Measurements from ENCODE around the gene CENPX.
"Not testable (repeated sequence)": the region's sequence is repeated elsewhere in the genome, so short reads cannot be mapped to it uniquely, and the experiment has no call there.

The CENPX gene

GRCh38 chr17:82048571-82048971 is 25.9 kb upstream of the CENPX start:
- Histone ChIP-seq H3K36me3 (ENCODE audit: control insufficient read depth, insufficient read depth, low read length) (peaks cover 37% of the 10 kb centered on the region), H3K4me3 (ENCODE audit: extremely low read depth, insufficient read depth, low read length, poor library complexity, severe bottlenecking) (no peak overlapping the region), H3K27ac (ENCODE audit: low read depth, low read length, severe bottlenecking) (no peak overlapping the region), H3K4me1 (ENCODE audit: control insufficient read depth, insufficient read depth, low read length, poor library complexity, severe bottlenecking) (no peaks in the 10 kb centered on the region), H3K9me3 (ENCODE audit: control insufficient read depth, low read length) (no peaks in the 10 kb centered on the region)
- 94 to 96% methylated on average over 20 of the region's 20 CpGs for WGBS, 2 experiments (ENCODE audit: insufficient coverage in 2 of 2)

GRCh38 chr17:82047914-82048570 is 25.4 kb upstream of the CENPX start:
- Histone ChIP-seq H3K36me3 (ENCODE audit: control insufficient read depth, insufficient read depth, low read length) (peaks cover 32% of the 10 kb centered on the region), H3K4me1 (ENCODE audit: control insufficient read depth, insufficient read depth, low read length, poor library complexity, severe bottlenecking) (no peaks in the 10 kb centered on the region), H3K27ac (ENCODE audit: low read depth, low read length, severe bottlenecking) (no peak overlapping the region), H3K9me3 (ENCODE audit: control insufficient read depth, low read length) (no peaks in the 10 kb centered on the region), H3K4me3 (ENCODE audit: extremely low read depth, insufficient read depth, low read length, poor library complexity, severe bottlenecking) (no peak overlapping the region)
- 91 to 93% methylated on average over 21 to 23 of the region's 25 CpGs for WGBS, 2 experiments (ENCODE audit: insufficient coverage in 2 of 2)

DNA sequence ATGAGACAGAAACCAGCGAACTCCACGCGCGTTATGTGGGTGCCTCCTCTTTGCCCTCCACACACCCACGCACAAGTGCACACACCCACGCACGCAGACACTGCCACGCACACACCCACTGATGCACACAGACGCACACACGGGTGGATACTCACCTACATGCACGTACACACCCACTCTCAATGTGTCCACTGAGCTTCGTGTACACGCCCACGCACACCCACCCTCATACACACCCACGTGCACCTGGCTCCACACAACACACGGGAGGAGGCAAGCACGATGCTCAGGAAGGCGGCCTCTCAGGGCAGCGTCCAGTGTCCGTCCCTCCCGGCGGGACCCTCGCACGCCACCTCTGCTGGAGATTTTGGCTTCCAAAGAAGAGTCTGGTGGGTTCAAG is 24.7 kb upstream of the CENPX start:
- Histone ChIP-seq H3K36me3 (ENCODE audit: control insufficient read depth, insufficient read depth, low read length) (peaks cover 31% of the 10 kb centered on the region), H3K4me3 (ENCODE audit: extremely low read depth, insufficient read depth, low read length, poor library complexity, severe bottlenecking) (no peak overlapping the region), H3K27ac (ENCODE audit: low read depth, low read length, severe bottlenecking) (no peak overlapping the region), H3K9me3 (ENCODE audit: control insufficient read depth, low read length) (no peaks in the 10 kb centered on the region), H3K4me1 (ENCODE audit: control insufficient read depth, insufficient read depth, low read length, poor library complexity, severe bottlenecking) (no peaks in the 10 kb centered on the region)
- WGBS, 2 experiments (ENCODE audit: insufficient coverage in 2 of 2), result 91 to 98% methylated on average over 18 to 23 of the region's 24 CpGs

- H3K27ac ChIP-seq (ENCODE audit: low read depth, low read length, severe bottlenecking), result no peak overlapping the region
Measured at GRCh38 chr17:82046903-82047302, 24.2 kb upstream of the CENPX start.

DNA sequence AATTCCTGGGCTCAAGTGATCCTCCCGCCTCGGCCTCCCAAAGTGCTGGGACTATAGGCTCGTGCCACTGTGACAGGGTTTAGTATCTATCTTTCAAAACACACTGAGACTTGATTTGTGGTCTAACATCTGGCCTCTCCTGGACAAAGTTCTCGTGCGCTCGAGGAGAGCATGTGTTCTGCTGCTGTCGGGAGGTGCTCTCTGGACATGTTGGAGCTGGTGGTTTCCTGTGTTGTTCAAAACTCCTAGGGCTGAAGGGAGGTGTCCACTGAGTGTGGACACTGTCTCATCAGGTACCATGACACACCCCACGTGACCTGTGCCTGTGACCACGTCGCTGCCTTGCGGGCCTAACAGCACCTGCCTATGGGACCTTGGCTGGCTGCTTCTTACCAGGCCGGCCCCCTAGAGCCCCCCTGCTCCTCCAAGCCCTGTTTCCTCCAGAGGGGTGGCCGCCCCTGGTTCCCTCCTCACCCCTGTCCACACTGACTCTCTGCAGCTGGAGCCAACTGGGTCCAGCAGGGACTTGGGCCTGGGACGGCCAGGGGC is 23.3 kb upstream of the CENPX start:
- Histone ChIP-seq H3K9me3 (ENCODE audit: control insufficient read depth, low read length) (no peaks in the 10 kb centered on the region), H3K4me3 (ENCODE audit: extremely low read depth, insufficient read depth, low read length, poor library complexity, severe bottlenecking) (no peak overlapping the region), H3K27ac (ENCODE audit: low read depth, low read length, severe bottlenecking) (no peak overlapping the region), H3K36me3 (ENCODE audit: control insufficient read depth, insufficient read depth, low read length) (peaks cover 31% of the 10 kb centered on the region), H3K4me1 (ENCODE audit: control insufficient read depth, insufficient read depth, low read length, poor library complexity, severe bottlenecking) (no peaks in the 10 kb centered on the region)
- 88 to 98% methylated on average over 8 to 14 of the region's 14 CpGs for WGBS, 2 experiments (ENCODE audit: insufficient coverage in 2 of 2)

More at GRCh38 chr17:82046903-82047302, 24.2 kb upstream of the CENPX start:
- whole genome bisulfite sequencing, 2 experiments (ENCODE audit: insufficient coverage in 2 of 2), result 94 to 96% methylated on average over 21 of the region's 21 CpGs
- no peaks in the 10 kb centered on the region for H3K9me3 ChIP-seq (ENCODE audit: control insufficient read depth, low read length)
- H3K36me3 ChIP-seq (ENCODE audit: control insufficient read depth, insufficient read depth, low read length), result peaks cover 31% of the 10 kb centered on the region
- H3K4me3 ChIP-seq (ENCODE audit: extremely low read depth, insufficient read depth, low read length, poor library complexity, severe bottlenecking), result no peak overlapping the region
- no peaks in the 10 kb centered on the region for H3K4me1 ChIP-seq (ENCODE audit: control insufficient read depth, insufficient read depth, low read length, poor library complexity, severe bottlenecking)

GRCh38 chr17:82043507-82043906 is 20.8 kb upstream of the CENPX start:
- Histone ChIP-seq H3K4me3 (ENCODE audit: extremely low read depth, insufficient read depth, low read length, poor library complexity, severe bottlenecking) (no peak overlapping the region), H3K9me3 (ENCODE audit: control insufficient read depth, low read length) (no peaks in the 10 kb centered on the region), H3K4me1 (ENCODE audit: control insufficient read depth, insufficient read depth, low read length, poor library complexity, severe bottlenecking) (no peaks in the 10 kb centered on the region), H3K36me3 (ENCODE audit: control insufficient read depth, insufficient read depth, low read length) (peaks cover 12% of the 10 kb centered on the region), H3K27ac (ENCODE audit: low read depth, low read length, severe bottlenecking) (no peak overlapping the region)
- 77 to 85% methylated on average over 14 to 15 of the region's 16 CpGs for WGBS, 2 experiments (ENCODE audit: insufficient coverage in 2 of 2)

DNA sequence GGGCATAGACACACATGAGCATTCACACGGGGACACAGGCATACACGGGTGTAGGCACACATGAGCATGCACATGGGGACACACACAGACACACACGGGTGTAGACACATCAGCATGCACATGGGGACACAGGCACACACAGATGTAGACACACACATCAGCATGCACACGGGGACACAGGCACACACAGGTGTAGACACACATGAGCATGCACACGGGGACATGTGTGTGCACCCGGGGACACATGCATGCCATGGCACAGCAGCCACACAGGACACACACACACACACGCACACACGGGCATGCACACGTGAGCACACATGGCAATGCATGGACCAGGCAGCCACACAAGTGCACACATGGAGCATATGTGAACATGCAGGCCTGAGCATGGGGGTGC is 20.0 kb upstream of the CENPX start:
- WGBS, 2 experiments (ENCODE audit: insufficient coverage in 2 of 2), result 94 to 95% methylated on average over 9 of the region's 9 CpGs
- H3K9me3 ChIP-seq (ENCODE audit: control insufficient read depth, low read length), result no peaks in the 10 kb centered on the region
- peaks cover 4% of the 10 kb centered on the region for H3K36me3 ChIP-seq (ENCODE audit: control insufficient read depth, insufficient read depth, low read length)
- no peak overlapping the region for H3K27ac ChIP-seq (ENCODE audit: low read depth, low read length, severe bottlenecking)
- H3K4me1 ChIP-seq (ENCODE audit: control insufficient read depth, insufficient read depth, low read length, poor library complexity, severe bottlenecking), result peaks cover 3% of the 10 kb centered on the region
- H3K4me3 ChIP-seq (ENCODE audit: extremely low read depth, insufficient read depth, low read length, poor library complexity, severe bottlenecking), result no peak overlapping the region

DNA sequence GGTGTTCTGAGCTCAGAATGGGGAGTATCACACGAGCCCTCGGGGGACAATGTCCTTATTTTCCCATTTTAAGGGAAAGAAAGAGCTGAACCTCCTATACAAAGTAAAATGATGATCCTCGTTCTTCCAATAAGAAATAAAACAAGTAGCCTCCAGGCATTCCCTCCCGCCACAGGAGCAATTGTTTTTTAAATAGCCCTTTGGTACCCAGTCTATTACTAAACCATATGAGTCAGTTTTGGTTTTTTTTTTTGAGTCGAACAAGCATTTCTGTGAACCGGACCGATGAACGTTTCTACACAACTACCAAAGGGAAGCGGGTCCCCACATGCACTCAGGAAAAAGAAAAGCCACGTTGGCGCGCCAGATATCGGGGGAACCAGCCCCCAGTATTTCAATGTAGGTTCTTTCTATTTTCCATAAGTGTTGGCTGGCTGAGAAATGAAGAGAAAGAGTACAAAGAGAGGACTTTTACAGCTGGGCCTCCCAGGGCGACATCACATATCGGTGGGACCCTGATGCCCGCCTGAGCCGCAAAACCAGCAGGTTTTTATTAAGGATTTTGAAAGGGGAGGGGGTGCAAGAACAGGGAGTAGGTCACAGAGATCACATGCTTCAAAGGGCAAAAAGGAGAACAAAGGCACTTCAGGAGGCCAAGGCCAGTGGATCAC is 18.6 kb upstream of the CENPX start:
- Histone ChIP-seq H3K4me1 (ENCODE audit: control insufficient read depth, insufficient read depth, low read length, poor library complexity, severe bottlenecking) (peaks cover 9% of the 10 kb centered on the region), H3K4me3 (ENCODE audit: extremely low read depth, insufficient read depth, low read length, poor library complexity, severe bottlenecking) (no peak overlapping the region), H3K36me3 (ENCODE audit: control insufficient read depth, insufficient read depth, low read length) (peaks cover 2% of the 10 kb centered on the region), H3K27ac (ENCODE audit: low read depth, low read length, severe bottlenecking) (no peak overlapping the region), H3K9me3 (ENCODE audit: control insufficient read depth, low read length) (no peaks in the 10 kb centered on the region)
- 81 to 84% methylated on average over 5 to 14 of the region's 17 CpGs for WGBS, 2 experiments (ENCODE audit: insufficient coverage in 2 of 2)

DNA sequence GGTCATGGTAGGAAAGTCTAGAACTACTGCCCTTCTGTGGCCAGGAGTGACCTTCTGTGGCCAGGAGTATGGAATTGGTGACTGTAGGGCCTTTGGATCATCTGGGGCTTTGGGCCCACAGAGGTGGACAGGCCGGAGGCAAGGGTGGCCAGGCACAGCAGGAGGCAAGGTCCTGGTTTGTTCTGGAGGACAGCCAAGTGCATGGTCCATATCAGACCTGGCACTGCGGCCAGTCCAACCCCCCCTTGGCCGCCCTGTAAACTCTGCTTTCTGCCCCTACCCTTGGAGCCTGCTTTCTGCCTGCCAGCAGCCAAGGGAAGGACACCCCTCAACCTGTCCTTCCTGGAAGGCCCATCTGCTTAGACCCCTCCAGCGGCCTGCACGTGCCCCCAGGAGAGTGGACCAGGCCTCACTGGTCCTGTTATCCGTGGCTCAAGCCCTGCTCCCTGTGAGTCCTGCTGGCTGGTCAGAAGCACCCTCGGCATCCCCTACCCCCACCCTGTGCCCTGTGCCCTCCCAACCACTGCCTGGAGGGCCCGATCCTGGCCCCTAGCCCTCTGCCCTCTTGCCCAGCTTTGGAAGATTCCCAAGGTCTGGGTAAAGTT is 17.1 kb upstream of the CENPX start:
- no peaks in the 10 kb centered on the region for H3K9me3 ChIP-seq (ENCODE audit: control insufficient read depth, low read length)
- H3K36me3 ChIP-seq (ENCODE audit: control insufficient read depth, insufficient read depth, low read length), result peaks cover 7% of the 10 kb centered on the region
- H3K4me3 ChIP-seq (ENCODE audit: extremely low read depth, insufficient read depth, low read length, poor library complexity, severe bottlenecking), result no peak overlapping the region
- H3K4me1 ChIP-seq (ENCODE audit: control insufficient read depth, insufficient read depth, low read length, poor library complexity, severe bottlenecking), result peaks cover 9% of the 10 kb centered on the region
- 93% methylated on average over 5 to 8 of the region's 8 CpGs for WGBS, 2 experiments (ENCODE audit: insufficient coverage in 2 of 2)
- H3K27ac ChIP-seq (ENCODE audit: low read depth, low read length, severe bottlenecking), result no peak overlapping the region

DNA sequence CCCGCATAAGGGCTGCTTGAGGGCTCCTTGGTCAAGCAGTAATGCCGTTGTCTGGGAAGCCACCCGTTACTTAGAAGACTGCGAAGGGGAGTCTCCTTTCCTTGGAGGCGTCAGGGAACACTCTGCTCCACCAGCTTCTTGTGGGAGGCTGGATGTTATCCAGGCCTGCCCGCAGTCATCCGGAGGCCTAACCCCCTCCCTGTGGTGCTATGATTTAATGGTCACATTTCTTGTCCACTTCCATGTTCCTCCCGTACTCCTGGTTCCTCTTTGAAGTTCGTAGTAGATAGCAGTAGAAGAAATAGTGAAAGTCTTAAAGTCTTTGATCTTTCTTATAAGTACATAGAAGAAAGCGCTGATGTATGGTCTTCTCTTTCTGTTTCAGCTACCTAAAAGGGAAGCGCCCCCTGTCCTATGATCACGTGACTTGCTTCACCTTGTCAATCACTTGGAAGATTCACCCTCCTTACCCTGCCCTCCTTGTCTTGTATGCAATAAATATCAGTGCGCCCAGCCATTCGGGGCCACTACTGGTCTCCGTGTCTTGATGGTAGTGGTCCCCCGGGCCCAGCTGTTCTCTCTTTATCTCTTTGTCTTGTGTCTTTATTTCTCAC is 16.2 kb upstream of the CENPX start:
- H3K27ac ChIP-seq (ENCODE audit: low read depth, low read length, severe bottlenecking); H3K9me3 ChIP-seq (ENCODE audit: control insufficient read depth, low read length); H3K4me1 ChIP-seq (ENCODE audit: control insufficient read depth, insufficient read depth, low read length, poor library complexity, severe bottlenecking); H3K4me3 ChIP-seq (ENCODE audit: extremely low read depth, insufficient read depth, low read length, poor library complexity, severe bottlenecking): not testable (repeated sequence)
- WGBS, 2 experiments (ENCODE audit: insufficient coverage in 2 of 2), result 94 to 98% methylated on average over 9 to 12 of the region's 16 CpGs
- peaks cover 13% of the 10 kb centered on the region for H3K36me3 ChIP-seq (ENCODE audit: control insufficient read depth, insufficient read depth, low read length)
